ENCODE results near the gene COL4A4.

- TF ChIP-seq CTCF (IDR thresholded peaks at IDR 0.05; ENCODE audit: low read length): no peak
- no peak for TF ChIP-seq EZH2 (optimal IDR thresholded peaks at IDR 0.05; ENCODE audit: low read depth, low read length)
Observed at GRCh38 chr2:226978300-226978699, 185.7 kb downstream of the COL4A4 start.
